ENCODE data around the gene BEX4.
"Not testable (repeated sequence)": the region's sequence is repeated elsewhere in the genome, so short reads cannot be mapped to it uniquely, and the experiment has no call there.

Gene BEX4, protein sequence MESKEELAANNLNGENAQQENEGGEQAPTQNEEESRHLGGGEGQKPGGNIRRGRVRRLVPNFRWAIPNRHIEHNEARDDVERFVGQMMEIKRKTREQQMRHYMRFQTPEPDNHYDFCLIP

DNA sequence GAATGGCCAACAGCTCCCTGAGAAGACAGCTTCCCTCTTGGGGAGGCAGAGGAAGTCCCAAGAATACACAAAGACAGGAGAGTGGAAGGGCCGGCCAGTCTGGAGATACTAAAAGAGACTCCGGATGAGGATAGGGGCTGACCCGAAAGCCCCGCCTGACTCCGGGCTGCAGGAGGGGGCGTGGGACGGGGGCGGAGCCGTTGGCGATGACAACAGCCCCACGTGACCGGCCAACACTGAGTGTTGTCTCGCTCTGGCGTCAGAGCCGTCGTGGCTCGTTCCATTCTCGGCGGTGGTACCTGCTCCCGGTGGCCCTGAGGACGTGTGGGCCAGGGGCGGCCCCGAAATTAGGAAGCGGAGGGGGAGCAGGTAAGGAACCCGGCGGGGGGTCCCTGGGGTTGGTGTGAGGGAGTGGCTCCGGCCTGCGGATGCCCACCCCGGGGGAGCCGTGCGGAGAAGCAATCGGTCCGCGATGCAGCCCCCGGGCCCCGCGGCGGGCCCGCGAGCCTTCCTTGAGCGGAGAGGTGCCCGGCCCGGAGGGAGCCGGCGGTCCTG is at the start of gene BEX4:
TSS of gene BEX4 (plus strand) at position 239 of the 555 bp plus-strand sequence. CDS start 1,046 bp downstream, outside the sequence.
- Histone ChIP-seq H3K27ac (ENCODE audit: low read depth, low read length) (no peak within 1 kb of the TSS), H3K79me2 (ENCODE audit: control insufficient read depth, insufficient read depth, low read length, unreplicated experiment) (no peaks in the 10 kb centered on the region), H2AFZ (ENCODE audit: low read length, unreplicated experiment) (peak within 1 kb of the TSS; percentile 68), H3K4me3 (ENCODE audit: low read depth, low read length) (peak within 1 kb of the TSS; percentile 82), H3K27me3 (ENCODE audit: insufficient read depth, low read length) (peaks cover 4% of the 10 kb centered on the region; the same call in 1 of the 2 replicates), H3K4me1 (ENCODE audit: control insufficient read depth, insufficient read depth, low read length, unreplicated experiment) (no peaks in the 10 kb centered on the region), H3K36me3 (ENCODE audit: insufficient read depth, low read length) (no peaks in the 10 kb centered on the region)

DNA sequence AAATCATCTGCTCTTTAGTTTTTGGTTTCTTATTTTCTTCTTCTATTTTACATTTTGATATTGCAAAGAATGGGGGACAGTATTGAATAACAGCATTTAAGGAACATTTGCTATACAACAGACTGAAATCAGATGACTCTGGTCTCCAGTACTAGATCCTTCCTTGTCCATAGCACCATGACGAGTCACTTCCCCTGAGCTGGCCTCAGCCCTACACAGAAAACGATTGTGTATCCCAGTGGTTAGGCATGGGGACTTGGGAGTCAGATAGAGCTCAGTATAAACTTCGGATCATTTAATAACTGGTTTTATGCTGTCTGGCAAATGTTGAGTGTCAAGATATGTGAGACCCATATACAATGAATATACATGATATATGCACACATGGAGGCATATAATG is 44.7 kb upstream of the BEX4 start:
- no peak overlapping the region for H3K4me3 ChIP-seq (ENCODE audit: low read depth, low read length)
- peak overlapping the region; percentile 14 for H2AFZ ChIP-seq (ENCODE audit: low read length, unreplicated experiment)
- no peaks in the 10 kb centered on the region for H3K36me3 ChIP-seq (ENCODE audit: insufficient read depth, low read length)
- H3K4me1 ChIP-seq (ENCODE audit: control insufficient read depth, insufficient read depth, low read length, unreplicated experiment) = peaks cover 6% of the 10 kb centered on the region
- H3K27me3 ChIP-seq (ENCODE audit: insufficient read depth, low read length) = no peaks in the 10 kb centered on the region
- peak overlapping the region; percentile 34; the same call in 1 of the 2 replicates for H3K27ac ChIP-seq (ENCODE audit: low read depth, low read length)
- no peaks in the 10 kb centered on the region for H3K79me2 ChIP-seq (ENCODE audit: control insufficient read depth, insufficient read depth, low read length, unreplicated experiment)

DNA sequence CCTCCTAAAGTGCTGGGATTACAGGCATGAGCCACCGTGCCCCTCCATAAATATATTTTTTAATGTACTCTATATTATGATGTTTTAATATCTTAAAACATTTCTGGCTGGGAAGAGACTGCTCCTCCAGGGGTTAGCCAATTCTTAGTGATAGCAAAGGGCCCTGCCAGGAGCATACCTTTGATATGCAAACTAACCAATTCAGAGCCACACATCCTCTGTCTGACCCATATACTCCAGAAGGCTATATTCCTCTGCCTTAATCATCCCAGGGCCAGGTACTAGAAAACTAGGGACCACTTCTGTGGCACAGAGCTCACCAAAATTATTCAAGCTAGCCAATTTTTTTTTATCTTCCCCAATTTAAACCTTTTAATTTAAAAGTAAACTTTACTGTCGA is 43.6 kb upstream of the BEX4 start:
- H3K4me1 ChIP-seq (ENCODE audit: control insufficient read depth, insufficient read depth, low read length, unreplicated experiment) = peaks cover 6% of the 10 kb centered on the region
- H3K36me3 ChIP-seq (ENCODE audit: insufficient read depth, low read length) = no peaks in the 10 kb centered on the region
- no peaks in the 10 kb centered on the region for H3K79me2 ChIP-seq (ENCODE audit: control insufficient read depth, insufficient read depth, low read length, unreplicated experiment)
- no peak overlapping the region for H3K27ac ChIP-seq (ENCODE audit: low read depth, low read length)
- no peak overlapping the region for H3K4me3 ChIP-seq (ENCODE audit: low read depth, low read length)
- H2AFZ ChIP-seq (ENCODE audit: low read length, unreplicated experiment) = no peak overlapping the region
- no peaks in the 10 kb centered on the region for H3K27me3 ChIP-seq (ENCODE audit: insufficient read depth, low read length)

DNA sequence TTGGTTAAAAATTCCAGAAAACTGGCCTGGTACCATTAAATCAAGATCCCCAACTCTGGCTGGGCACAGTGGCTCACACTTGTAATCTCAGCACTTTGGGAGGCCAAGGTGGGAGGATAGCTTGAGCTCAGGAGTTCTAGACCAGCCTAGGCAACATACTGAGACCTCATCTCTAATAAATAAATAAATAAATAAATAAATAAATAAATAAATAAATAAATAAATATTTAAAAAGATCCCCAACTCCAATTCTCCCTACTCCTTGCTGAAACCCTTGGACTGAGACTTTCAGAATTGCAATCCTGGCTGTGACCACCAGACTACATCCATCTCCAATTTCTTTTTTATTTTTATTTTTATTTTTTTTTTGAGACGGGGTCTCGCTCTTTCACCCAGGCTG is 39.7 kb upstream of the BEX4 start:
- not testable (repeated sequence) for H3K27ac ChIP-seq (ENCODE audit: low read depth, low read length); H3K79me2 ChIP-seq (ENCODE audit: control insufficient read depth, insufficient read depth, low read length, unreplicated experiment); H3K4me3 ChIP-seq (ENCODE audit: low read depth, low read length); H3K27me3 ChIP-seq (ENCODE audit: insufficient read depth, low read length); H2AFZ ChIP-seq (ENCODE audit: low read length, unreplicated experiment); H3K4me1 ChIP-seq (ENCODE audit: control insufficient read depth, insufficient read depth, low read length, unreplicated experiment); H3K36me3 ChIP-seq (ENCODE audit: insufficient read depth, low read length)

DNA sequence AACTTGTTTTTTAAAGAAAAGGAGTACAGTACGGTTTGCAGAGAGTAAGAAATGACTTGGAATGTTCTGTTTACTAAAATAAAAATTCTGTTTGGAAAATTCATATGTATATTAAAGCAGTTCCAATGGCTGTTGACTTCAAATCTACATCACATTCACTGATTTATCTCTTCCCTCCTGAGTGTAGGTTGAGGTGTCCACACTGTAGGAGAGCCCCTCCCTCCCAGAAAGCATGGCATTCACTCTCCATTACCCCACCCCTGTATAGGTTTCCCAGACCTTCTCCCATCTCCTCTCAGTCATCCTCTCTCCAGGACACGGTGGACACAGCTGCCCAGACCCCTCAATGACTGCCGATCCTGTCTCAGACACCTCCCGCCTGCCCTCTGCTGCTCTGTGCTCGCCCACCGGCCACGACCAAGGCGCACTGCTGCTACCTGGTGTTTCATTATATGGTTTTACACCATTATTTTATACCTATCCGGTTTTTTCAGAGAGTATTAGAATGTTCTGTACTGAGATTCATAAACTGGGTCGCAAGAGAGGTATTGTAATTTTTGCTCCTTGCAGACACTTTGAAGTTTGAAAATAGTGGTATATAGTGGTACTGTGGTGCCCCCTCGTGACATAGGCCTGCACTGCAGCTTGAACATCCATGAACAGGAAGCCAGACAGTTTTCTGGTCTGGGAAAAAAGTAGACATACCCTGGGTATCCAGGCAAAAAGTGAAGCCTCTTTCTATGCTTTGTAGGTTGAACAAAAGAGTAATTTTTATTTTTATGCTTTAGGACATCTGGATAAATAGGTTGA is 38.8 kb upstream of the BEX4 start:
- Histone ChIP-seq H3K79me2 (ENCODE audit: control insufficient read depth, insufficient read depth, low read length, unreplicated experiment) (no peaks in the 10 kb centered on the region), H3K27me3 (ENCODE audit: insufficient read depth, low read length) (no peaks in the 10 kb centered on the region), H3K4me1 (ENCODE audit: control insufficient read depth, insufficient read depth, low read length, unreplicated experiment) (no peaks in the 10 kb centered on the region), H3K27ac (ENCODE audit: low read depth, low read length) (no peak overlapping the region), H3K4me3 (ENCODE audit: low read depth, low read length) (peak overlapping the region; percentile 69), H2AFZ (ENCODE audit: low read length, unreplicated experiment) (peak overlapping the region; percentile 60), H3K36me3 (ENCODE audit: insufficient read depth, low read length) (no peaks in the 10 kb centered on the region)

DNA sequence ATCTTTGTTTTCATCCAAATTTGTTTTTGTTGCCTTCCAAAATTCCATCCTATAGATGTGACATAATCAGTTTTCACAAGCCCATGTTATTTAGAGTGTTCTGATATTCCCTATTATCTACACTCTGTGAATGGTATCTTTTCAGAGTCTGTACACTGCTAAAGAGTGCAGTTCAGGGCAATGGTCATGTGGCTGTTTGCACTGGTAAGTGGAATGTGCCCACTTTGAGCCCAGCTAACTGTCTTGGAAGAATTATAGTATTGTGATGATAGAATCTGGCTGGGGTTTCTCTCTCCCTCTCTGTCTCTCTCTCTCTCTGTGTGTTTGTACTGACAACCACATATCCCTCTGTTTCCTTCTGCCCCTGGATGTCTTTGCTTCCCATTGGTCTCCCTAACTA is 37.4 kb upstream of the BEX4 start:
- Histone ChIP-seq H3K4me1 (ENCODE audit: control insufficient read depth, insufficient read depth, low read length, unreplicated experiment) (no peaks in the 10 kb centered on the region), H3K27me3 (ENCODE audit: insufficient read depth, low read length) (no peaks in the 10 kb centered on the region), H3K4me3 (ENCODE audit: low read depth, low read length) (no peak overlapping the region), H3K36me3 (ENCODE audit: insufficient read depth, low read length) (no peaks in the 10 kb centered on the region), H2AFZ (ENCODE audit: low read length, unreplicated experiment) (no peak overlapping the region), H3K79me2 (ENCODE audit: control insufficient read depth, insufficient read depth, low read length, unreplicated experiment) (no peaks in the 10 kb centered on the region), H3K27ac (ENCODE audit: low read depth, low read length) (no peak overlapping the region)

DNA sequence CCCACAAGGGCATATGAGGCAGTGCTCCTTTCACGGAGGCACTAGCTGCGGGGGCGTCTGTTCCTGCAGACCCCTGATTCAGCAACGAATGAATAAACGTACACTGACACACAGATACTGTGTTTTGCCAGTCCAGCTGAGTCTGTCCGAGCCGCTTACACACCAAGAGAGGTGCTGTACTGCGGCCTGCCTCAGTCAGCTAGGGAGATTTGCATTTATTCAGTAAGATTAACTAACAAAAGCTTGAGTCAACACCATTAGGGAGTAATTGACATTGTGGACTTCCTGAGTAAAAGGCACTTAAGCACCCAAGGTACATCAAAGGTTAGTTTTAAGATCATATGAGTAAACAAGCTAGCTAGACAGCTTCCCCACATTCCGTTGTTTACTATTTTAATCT is 31.0 kb upstream of the BEX4 start:
- no peaks in the 10 kb centered on the region for H3K36me3 ChIP-seq (ENCODE audit: insufficient read depth, low read length)
- H3K79me2 ChIP-seq (ENCODE audit: control insufficient read depth, insufficient read depth, low read length, unreplicated experiment) = no peaks in the 10 kb centered on the region
- H3K27me3 ChIP-seq (ENCODE audit: insufficient read depth, low read length) = no peaks in the 10 kb centered on the region
- H3K4me1 ChIP-seq (ENCODE audit: control insufficient read depth, insufficient read depth, low read length, unreplicated experiment) = no peaks in the 10 kb centered on the region
- no peak overlapping the region for H3K4me3 ChIP-seq (ENCODE audit: low read depth, low read length)
- H2AFZ ChIP-seq (ENCODE audit: low read length, unreplicated experiment) = no peak overlapping the region
- no peak overlapping the region for H3K27ac ChIP-seq (ENCODE audit: low read depth, low read length)

DNA sequence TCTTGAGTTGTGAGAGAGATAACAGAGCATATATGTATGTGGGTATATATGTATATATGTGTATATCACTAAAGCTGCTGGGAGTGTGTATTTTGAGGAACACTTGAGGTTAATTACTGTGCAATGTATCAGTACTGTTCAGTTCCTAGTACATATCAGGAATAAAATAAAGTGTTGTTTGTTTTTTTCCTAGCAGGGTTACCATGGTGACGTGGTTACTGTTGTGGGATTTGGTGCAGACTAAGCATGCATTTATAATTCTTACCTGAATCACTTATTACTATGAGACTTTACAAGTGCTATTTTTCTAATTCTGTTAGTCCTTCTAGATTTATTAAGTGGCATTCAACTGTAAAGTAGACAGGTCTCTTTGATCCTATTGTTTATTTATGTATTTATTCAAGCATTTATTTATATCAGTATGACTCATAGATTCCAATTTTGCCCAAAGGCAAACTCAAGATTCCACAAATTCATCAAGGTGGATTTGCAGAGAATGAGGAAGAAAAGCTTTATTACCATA is 26.9 kb upstream of the BEX4 start:
- H3K27me3 ChIP-seq (ENCODE audit: insufficient read depth, low read length) = no peaks in the 10 kb centered on the region
- H3K4me3 ChIP-seq (ENCODE audit: low read depth, low read length) = no peak overlapping the region
- no peaks in the 10 kb centered on the region for H3K4me1 ChIP-seq (ENCODE audit: control insufficient read depth, insufficient read depth, low read length, unreplicated experiment)
- H3K36me3 ChIP-seq (ENCODE audit: insufficient read depth, low read length) = no peaks in the 10 kb centered on the region
- H2AFZ ChIP-seq (ENCODE audit: low read length, unreplicated experiment) = no peak overlapping the region
- H3K79me2 ChIP-seq (ENCODE audit: control insufficient read depth, insufficient read depth, low read length, unreplicated experiment) = no peaks in the 10 kb centered on the region
- no peak overlapping the region for H3K27ac ChIP-seq (ENCODE audit: low read depth, low read length)

DNA sequence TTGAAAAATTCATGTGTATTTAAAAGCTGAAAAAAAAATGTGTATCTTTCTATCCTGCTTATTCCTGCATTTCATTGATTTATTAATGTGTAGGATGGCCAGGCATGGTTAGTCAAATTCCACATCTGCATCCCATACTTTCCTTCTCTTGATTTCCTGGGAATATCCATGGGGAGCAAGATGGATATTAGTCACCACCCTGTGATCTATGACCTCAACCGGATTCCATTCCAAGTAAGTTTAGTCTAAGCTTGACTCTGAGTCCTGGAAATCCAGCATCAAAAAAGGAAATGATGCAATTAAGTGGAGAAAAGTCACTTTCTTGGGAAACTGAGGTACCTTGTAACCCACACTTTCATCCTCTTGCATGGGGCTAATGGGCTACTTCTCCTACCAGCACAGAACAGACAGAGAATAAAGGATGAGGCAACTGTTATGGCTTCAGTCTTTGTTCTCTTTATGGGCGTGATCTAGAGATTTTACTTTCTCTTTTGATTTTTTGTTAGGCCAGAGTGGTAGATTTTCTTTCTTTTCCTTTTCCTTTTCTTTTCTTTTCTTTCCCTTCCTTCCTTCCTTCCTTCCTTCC is 17.1 kb upstream of the BEX4 start:
- peaks cover 8% of the 10 kb centered on the region for H3K4me1 ChIP-seq (ENCODE audit: control insufficient read depth, insufficient read depth, low read length, unreplicated experiment)
- no peak overlapping the region for H3K4me3 ChIP-seq (ENCODE audit: low read depth, low read length)
- peak overlapping the region; percentile 45; the same call in 1 of the 2 replicates for H3K27ac ChIP-seq (ENCODE audit: low read depth, low read length)
- no peaks in the 10 kb centered on the region for H3K36me3 ChIP-seq (ENCODE audit: insufficient read depth, low read length)
- no peaks in the 10 kb centered on the region for H3K79me2 ChIP-seq (ENCODE audit: control insufficient read depth, insufficient read depth, low read length, unreplicated experiment)
- no peaks in the 10 kb centered on the region for H3K27me3 ChIP-seq (ENCODE audit: insufficient read depth, low read length)
- H2AFZ ChIP-seq (ENCODE audit: low read length, unreplicated experiment) = no peak overlapping the region

GRCh38 chrX:103198668-103199067 is 16.2 kb upstream of the BEX4 start:
- H3K36me3 ChIP-seq (ENCODE audit: insufficient read depth, low read length); H3K79me2 ChIP-seq (ENCODE audit: control insufficient read depth, insufficient read depth, low read length, unreplicated experiment); H3K4me1 ChIP-seq (ENCODE audit: control insufficient read depth, insufficient read depth, low read length, unreplicated experiment); H3K27me3 ChIP-seq (ENCODE audit: insufficient read depth, low read length); H3K4me3 ChIP-seq (ENCODE audit: low read depth, low read length); H2AFZ ChIP-seq (ENCODE audit: low read length, unreplicated experiment); H3K27ac ChIP-seq (ENCODE audit: low read depth, low read length): not testable (repeated sequence)

All from ACC112 (cell line).